ENCODE measurements around the gene TRIP6. TPM values are rescaled to one million over a fixed set of nuclear protein-coding genes. Genes with fewer than 3 reads are reported as not detected.

The TRIP6 gene
- total and polyA plus RNA-seq, 2 of the 8 experiments (the other 6 are each of a cell fraction or from before 2014, with no cell fraction given): 88.4 to 103 TPM

DNA sequence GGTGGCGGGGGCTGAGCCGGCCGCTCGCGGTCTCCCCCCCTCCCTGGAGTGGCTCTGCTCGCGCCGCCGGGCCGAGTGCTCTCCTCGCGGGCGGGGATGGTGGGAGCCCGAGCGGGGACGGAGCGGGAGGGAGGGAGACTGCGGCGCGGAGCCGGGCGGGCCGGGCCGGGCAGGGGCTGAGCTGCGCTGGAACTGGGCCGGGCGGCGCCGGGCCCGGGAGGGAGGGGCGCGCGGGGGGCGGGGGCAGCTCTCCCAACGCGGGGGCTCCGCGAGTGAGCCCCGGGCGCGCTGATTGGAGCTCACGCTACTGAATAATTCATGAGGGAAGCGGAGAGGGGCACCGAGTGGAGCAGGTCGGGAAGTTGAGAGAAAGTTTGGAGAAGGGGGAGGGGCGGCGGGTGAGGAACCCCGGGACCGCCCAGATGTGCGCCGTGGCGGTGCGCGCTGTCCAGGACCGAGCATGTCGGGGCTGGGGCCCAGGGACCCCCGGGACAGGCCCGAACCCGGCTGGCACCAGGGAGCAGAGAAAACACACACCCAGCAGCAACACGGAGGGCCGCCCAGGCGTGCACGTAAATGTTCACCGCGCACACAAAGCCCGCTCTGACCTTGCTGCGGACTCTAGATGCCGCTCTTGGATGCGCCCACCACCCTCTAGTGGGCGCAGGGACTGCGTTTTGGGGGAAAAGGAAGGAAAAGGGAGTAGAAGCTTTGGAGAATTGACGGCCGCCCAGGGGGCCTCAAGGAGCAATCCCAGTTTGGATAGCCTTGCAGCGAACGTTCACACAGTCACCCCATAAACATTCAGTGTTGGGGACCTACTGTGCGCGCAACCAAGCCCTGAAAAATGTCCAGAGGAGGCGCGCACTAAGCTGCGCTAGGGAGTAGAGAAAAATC lies 39.6 kb upstream of the TRIP6 start, which contains the start of gene EPHB4:
Gene EPHB4 (minus strand): TSS at position 194 of the 897 bp plus-strand sequence. CDS start 493 bp downstream, outside the sequence.
- Histone ChIP-seq H3K79me2 (ENCODE audit: control insufficient read depth in 1 of 2, insufficient read depth in 2 of 2, low read length in 2 of 2) (peaks cover 7 to 38% of the 10 kb centered on the region in 2 experiments), H3K27me3 (replicated peaks in 1 of 4; ENCODE audit: control insufficient read depth in 3 of 4, extremely low read depth in 1 of 4, insufficient read depth in 3 of 4, low read length in 3 of 4) (no peaks in the 10 kb centered on the region), H3K56ac (replicated peaks; ENCODE audit: insufficient read length, low read depth, low read length) (peak within 1 kb of the TSS; percentile 78), H3K9me3 (ENCODE audit: insufficient read depth in 2 of 2, low read depth in 1 of 2, low read length in 1 of 2) (no peaks in the 10 kb centered on the region), H4K8ac (ENCODE audit: extremely low read depth, insufficient read depth, low read length) (peak within 1 kb of the TSS; percentile 91), H3K18ac (ENCODE audit: extremely low read depth, low read length) (peak within 1 kb of the TSS; percentile 60), H2BK20ac (ENCODE audit: low read length) (no peak within 1 kb of the TSS), H3K4me2 (ENCODE audit: insufficient read depth in 1 of 2, low read depth in 2 of 2, low read length in 2 of 2) (peak within 1 kb of the TSS; percentile 90 to 92), H4K91ac (replicated peaks; ENCODE audit: insufficient read length, low read length) (peak within 1 kb of the TSS; percentile 68), H3K79me1 (ENCODE audit: low read depth, low read length) (peaks cover 5% of the 10 kb centered on the region; the same call in 1 of the 2 replicates), H2AK5ac (ENCODE audit: low read depth, low read length) (peak within 1 kb of the TSS; percentile 85; the same call in 1 of the 2 replicates), H3K9ac (replicated peaks in 1 of 4; ENCODE audit: extremely low read depth in 1 of 4, low read depth in 3 of 4, low read length in 3 of 4) (peak within 1 kb of the TSS; percentile 81 to 96 (median 88)), H2BK15ac (ENCODE audit: low read length) (peak within 1 kb of the TSS; percentile 72; the same call in 1 of the 2 replicates), H2BK12ac (ENCODE audit: low read depth, low read length) (peak within 1 kb of the TSS; percentile 44; the same call in 1 of the 2 replicates), H3K4ac (replicated peaks; ENCODE audit: insufficient read length, low read depth, low read length) (peak within 1 kb of the TSS; percentile 96), H3K23me2 (ENCODE audit: low read depth, low read length) (peaks cover 15% of the 10 kb centered on the region), H2AFZ (ENCODE audit: low read length) (no peak within 1 kb of the TSS; the same call in 1 of the 2 replicates), H4K20me1 (replicated peaks in 1 of 2; ENCODE audit: control insufficient read depth in 1 of 2, insufficient read depth in 2 of 2, low read length in 2 of 2) (peaks cover 14 to 24% of the 10 kb centered on the region in 2 experiments), H3K14ac (ENCODE audit: insufficient read length) (peak within 1 kb of the TSS; percentile 50), H3K23ac (ENCODE audit: insufficient read length) (no peak within 1 kb of the TSS), H4K5ac (ENCODE audit: insufficient read length, low read depth, low read length) (peak within 1 kb of the TSS; percentile 93), H3K4me1 (replicated peaks in 1 of 4; ENCODE audit: control insufficient read depth in 3 of 4, insufficient read depth in 4 of 4, low read length in 3 of 4) (peaks cover 0 to 13% (median 10%) of the 10 kb centered on the region in 4 experiments; a peak in 6 of 7 replicates), H3K4me3 (ENCODE audit: extremely low read depth in 1 of 4, insufficient read depth in 2 of 4, low read depth in 3 of 4, low read length in 4 of 4) (peak within 1 kb of the TSS; percentile 88 to 100 (median 92)), H3K36me3 (ENCODE audit: control insufficient read depth in 2 of 4, insufficient read depth in 4 of 4, low read length in 3 of 4) (peaks cover 9 to 14% (median 13%) of the 10 kb centered on the region in 4 experiments; a peak in 7 of 8 replicates), H2BK120ac (replicated peaks; ENCODE audit: low read depth, low read length) (peak within 1 kb of the TSS; percentile 65), H3K27ac (ENCODE audit: low read depth, low read length) (peak within 1 kb of the TSS; percentile 81), H2BK5ac (ENCODE audit: low read depth, low read length) (peak within 1 kb of the TSS; percentile 50; the same call in 1 of the 2 replicates)
- ChIA-PET CTCF (ENCODE audit: partially characterized antibody) (interaction anchor here (0.6 to 3.9 kb wide), 21 partner anchors 8 to 238 kb away, joined by 3 to 65 read pairs (median 3); partner anchors contain the start of genes SLC12A9 and UFSP1), POLR2A (ENCODE audit: partially characterized antibody) (interaction anchor here (0.6 to 6.5 kb wide), 31 partner anchors 9 to 465 kb away, joined by 3 to 76 read pairs (median 4); partner anchors contain the start of genes FBXO24, LRCH4, MOSPD3 and POP7)
- FAIRE-seq: no peak
- peak in 1 of 2 experiments; percentile 93 for DNase-seq (ENCODE audit: low read depth in 1 of 2, low spot score in 2 of 2)
- 1% methylated on average over 27 of the region's 80 CpGs; no CpG with 5 or more reads in 1 of the 2 experiments for WGBS, 2 experiments (ENCODE audit: extremely low coverage in 1 of 2, insufficient coverage in 1 of 2, insufficient read length in 1 of 2, insufficient replicate concordance in 2 of 2, low coverage in 1 of 2, low lambda C conversion rate in 2 of 2, missing lambda C conversion rate in 1 of 2)
- TF ChIP-seq RXRA (IDR thresholded peaks at IDR 0.05; ENCODE audit: insufficient read depth, low read depth, low read length) (no peak), SAP30 (IDR thresholded peaks at IDR 0.05; ENCODE audit: insufficient read depth, insufficient replicate concordance, low read length) (peak; percentile 28), TBP (IDR thresholded peaks at IDR 0.05; ENCODE audit: low read depth, low read length) (peak; percentile 28; the same call in 1 of the 2 replicates), CBX5 (IDR thresholded peaks at IDR 0.05; ENCODE audit: low read depth, low read length) (no peak), KDM1A (IDR thresholded peaks at IDR 0.05; ENCODE audit: borderline replicate concordance, low read length) (peak; percentile 52; the same call in 1 of the 2 replicates)
- TF ChIP-seq, protein P1, sequence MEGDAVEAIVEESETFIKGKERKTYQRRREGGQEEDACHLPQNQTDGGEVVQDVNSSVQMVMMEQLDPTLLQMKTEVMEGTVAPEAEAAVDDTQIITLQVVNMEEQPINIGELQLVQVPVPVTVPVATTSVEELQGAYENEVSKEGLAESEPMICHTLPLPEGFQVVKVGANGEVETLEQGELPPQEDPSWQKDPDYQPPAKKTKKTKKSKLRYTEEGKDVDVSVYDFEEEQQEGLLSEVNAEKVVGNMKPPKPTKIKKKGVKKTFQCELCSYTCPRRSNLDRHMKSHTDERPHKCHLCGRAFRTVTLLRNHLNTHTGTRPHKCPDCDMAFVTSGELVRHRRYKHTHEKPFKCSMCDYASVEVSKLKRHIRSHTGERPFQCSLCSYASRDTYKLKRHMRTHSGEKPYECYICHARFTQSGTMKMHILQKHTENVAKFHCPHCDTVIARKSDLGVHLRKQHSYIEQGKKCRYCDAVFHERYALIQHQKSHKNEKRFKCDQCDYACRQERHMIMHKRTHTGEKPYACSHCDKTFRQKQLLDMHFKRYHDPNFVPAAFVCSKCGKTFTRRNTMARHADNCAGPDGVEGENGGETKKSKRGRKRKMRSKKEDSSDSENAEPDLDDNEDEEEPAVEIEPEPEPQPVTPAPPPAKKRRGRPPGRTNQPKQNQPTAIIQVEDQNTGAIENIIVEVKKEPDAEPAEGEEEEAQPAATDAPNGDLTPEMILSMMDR (IDR thresholded peaks at IDR 0.05; ENCODE audit: control extremely low read depth in 1 of 3, insufficient read depth in 1 of 3, low read depth in 1 of 3, low read length in 3 of 3): peak; percentile 55 to 63 (median 61)
